CD4-positive, alpha-beta T cell treated with Interleukin-4 for 1 hour (primary cell): ENCODE data around the gene TACC2.

Experiments used
- DNase-seq, 2 donors: peaks; one replicate each; pipeline ENCODE4 v3.0.0-alpha.2; 2020 to 2022

Gene TACC2

DNA sequence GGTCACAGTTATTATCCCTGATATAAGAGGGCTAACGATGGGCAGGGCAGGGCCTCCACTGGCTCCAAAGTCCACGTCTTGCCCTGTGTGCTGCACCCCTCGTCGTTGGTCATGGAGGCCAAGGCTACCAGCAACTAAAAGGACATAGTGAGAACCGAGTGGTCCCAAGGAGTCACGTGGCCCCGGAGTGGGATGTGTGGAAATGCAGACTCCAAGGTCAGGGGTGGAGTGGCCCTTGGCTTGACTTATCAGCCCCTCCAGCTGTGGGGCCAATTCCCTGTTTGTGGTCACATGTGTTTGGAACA is 312.8 kb downstream of the TACC2 start:
- DNase-seq = no peak

DNA sequence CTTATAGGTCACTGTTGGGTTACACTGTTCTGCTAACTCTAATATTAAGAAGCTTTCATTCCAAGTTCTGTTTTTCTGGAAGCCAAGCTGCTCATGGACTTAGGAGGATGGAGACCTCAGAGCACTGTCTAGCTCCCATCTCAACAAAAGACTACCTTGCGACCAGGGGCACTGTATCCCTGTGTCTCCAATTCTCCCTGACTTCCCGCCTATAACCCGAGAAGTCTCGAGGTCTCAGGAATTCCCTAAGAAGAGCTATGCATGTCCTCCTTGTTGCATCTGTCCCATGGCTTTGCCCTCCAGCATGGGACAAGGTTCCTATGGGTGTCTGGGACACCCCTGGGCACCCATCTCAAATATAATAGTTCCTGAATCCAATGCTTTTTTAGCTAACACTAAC is 313.4 kb downstream of the TACC2 start:
- DNase-seq = no peak

DNA sequence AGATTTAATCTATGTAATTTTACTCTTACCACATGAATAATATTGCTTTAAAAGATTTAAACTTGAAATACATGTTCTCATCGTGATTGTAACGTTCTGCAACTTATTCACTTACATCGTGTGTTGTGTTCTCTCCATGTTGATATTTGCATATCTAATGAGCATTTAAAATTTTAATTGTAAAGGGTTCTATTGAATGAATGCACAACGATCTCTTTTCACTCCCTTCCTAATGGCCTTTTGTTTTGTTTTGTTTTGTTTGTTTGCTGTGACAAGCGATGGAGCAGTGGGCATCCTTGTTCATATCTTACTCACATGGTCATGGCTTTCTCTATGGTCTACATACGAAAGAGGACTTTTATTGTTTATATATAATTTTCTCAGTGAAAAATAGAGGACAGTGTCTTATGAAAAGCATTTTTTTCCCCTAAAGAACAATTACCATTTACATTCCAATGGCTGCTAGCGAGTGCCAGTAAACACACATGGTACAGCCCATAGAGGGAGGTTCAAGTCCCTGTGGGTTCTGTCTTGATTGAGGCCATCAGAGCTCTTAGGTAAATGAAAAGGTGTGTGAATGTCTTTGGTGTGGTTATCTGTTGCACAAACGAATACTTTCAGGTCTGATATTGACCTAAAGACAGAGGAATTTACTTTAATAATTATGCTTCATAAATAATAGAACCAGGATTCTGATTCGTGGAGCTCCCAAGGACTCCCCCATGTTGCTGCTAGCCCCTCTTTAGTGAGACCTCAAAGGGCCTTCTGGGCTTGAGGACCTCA is 314.5 kb downstream of the TACC2 start:
- no peak for DNase-seq
